ENCODE measurements around the gene CLDN16.

CLDN16 gene, protein sequence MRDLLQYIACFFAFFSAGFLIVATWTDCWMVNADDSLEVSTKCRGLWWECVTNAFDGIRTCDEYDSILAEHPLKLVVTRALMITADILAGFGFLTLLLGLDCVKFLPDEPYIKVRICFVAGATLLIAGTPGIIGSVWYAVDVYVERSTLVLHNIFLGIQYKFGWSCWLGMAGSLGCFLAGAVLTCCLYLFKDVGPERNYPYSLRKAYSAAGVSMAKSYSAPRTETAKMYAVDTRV

DNA sequence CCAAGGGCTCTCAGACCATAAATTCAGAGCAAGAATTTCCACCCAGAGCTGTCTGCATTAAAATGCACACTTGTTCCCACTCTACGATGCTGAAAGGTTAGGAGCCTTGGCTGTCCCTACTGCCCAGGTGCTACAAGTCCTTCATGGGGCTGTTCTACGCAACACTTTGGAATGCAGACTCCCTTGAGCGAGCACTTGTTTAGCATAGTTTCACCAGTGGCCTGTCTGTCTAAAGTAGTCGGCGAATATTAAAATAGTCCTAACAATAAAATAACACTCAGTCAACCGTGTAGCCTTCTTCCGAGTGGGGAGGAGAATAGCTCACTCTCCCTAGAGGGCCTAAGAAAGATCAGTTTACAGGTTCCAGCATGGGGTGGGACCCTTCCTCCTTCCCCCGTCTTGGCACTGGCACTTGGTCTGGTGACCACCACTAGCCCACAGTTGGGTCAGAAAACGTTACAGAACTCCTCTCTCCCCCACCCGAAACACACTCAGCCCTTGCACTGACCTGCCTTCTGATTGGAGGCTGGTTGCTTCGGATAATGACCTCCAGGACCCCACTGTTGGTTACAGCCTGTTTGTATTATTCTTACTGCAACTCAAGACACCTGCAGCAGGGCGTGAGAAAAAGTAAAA lies at the start of gene CLDN16:
TSS of gene CLDN16 (plus strand) at position 586 of the 636 bp plus-strand sequence. CDS start 167 bp downstream, outside the sequence.
- FAIRE-seq: peak; percentile 86
- DNase-seq (ENCODE audit: insufficient read length, low spot score): no peak
- TF ChIP-seq POLR2A (IDR thresholded peaks at IDR 0.05; ENCODE audit: low read depth, low read length): no peak

DNA sequence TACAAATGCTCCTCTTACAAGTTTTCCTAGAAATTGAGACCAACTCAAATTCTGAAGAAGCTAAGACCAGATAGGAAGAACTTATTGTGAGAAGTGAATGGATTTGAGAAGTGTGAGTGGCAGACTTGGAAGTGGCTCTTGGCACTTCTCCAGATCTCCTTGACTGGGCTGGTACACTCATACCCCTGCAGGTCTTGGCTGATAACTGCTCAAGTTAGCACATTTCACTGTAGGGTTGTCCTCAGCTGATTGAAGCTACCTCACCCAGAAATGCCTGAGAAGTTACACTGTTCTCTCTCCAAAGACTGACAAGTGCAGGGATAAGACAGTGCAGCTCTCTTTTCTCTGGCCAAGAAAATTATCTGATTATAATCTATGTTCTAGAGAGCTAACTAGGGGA lies 49.2 kb upstream of the CLDN16 start:
- DNase-seq (ENCODE audit: insufficient read length, low spot score) (no peak), FAIRE-seq (peak; percentile 64)
- TF ChIP-seq POLR2A (IDR thresholded peaks at IDR 0.05; ENCODE audit: low read depth, low read length): no peak

DNA sequence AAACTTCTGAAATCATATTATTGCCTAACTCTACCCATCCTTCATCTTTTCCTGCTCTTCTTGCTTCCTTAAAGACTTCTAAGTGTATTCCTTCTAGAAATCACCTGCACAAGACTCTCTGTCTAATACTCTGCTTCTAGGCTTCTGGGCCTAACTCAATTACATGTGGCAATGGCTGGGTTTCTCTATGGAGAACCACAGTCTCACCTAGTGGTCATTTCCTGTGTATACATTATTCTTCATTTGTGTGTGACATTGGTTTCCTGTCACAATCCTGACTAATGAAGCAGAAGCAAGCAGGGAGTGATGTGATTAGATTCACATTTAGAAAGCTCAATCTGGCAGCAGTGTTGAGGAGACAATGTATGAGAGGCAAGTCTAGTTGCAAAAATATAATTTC lies 48.8 kb upstream of the CLDN16 start:
- no peak for DNase-seq (ENCODE audit: insufficient read length, low spot score)
- TF ChIP-seq POLR2A (IDR thresholded peaks at IDR 0.05; ENCODE audit: low read depth, low read length): no peak
- peak; percentile 81 for FAIRE-seq

DNA sequence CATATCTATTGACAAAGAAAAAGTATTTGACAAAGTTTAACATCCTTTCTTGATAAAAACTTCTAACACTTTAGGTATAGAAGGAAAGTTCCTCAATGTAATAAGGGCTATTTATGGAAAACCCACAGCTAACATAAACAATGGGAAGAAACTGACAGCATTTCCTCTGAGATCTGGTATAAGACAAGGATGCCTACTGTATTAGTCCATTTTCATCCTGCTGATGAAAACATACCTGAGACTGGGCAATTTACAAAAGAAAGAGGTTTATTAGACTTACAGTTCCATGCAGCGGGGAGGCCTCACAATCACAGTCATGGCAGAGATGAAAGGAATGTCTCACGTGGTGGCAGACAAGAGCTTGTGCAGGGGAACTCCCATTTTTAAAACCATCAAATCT lies 47.9 kb upstream of the CLDN16 start:
- no peak for TF ChIP-seq POLR2A (IDR thresholded peaks at IDR 0.05; ENCODE audit: low read depth, low read length)
- DNase-seq (ENCODE audit: insufficient read length, low spot score) (no peak), FAIRE-seq (no peak)

DNA sequence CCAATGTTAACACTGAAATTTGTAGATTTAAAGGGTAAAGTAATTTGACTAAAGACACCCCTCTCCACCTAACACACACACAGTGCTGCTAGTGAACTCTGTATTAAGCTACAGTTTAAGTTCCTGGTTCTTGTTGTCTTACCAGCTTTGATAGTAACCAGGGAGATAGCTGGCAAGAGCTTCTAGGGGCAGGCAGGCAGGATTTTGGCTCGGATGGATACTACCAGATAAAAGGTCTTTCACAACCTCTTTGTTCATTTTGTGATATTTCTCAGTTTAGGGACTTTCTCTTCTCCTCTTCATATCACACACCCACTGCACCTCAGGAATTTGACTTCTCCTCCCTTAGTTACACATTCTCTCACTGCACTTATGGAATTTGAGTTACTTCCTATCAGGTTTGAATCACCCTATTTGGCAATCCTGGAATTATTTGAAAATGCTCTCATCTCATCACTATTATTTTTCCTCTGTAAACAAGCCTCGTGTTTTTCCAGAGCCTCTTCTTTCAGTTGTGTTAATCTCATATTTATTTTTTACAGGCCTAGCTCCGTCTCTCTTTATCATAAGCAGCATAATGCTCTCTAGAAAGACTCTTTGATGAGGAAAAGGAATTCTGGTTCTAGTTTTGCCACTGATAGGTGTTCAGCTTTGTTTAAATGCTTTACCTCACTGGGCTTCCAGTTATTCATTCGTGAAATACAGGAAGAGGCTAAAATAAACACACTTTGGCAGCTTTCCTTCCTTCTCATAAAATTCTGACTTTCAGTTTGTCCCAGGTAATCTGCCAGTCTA lies 42.7 kb upstream of the CLDN16 start:
- FAIRE-seq (peak; percentile 99), DNase-seq (ENCODE audit: insufficient read length, low spot score) (no peak)
- no peak for TF ChIP-seq POLR2A (IDR thresholded peaks at IDR 0.05; ENCODE audit: low read depth, low read length)

DNA sequence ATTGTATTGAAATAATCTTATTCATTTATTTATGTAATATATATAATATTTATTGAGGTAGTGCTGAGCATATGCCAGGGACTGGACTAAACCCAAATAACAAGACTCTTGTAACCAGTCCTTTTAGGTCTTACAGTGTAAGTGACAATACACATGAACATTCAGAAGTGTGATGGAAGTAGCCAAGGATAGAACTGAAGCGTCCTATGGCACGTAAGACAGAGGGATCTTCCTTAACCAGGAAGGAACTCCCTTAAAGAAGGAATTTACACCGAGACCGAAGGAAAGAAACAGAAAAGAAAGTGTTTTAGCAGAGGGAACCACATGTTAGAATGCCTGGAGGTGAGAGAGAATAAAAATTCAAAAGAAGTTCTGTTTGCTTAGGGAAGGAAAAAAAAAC lies 42.1 kb upstream of the CLDN16 start:
- no peak for TF ChIP-seq POLR2A (IDR thresholded peaks at IDR 0.05; ENCODE audit: low read depth, low read length)
- DNase-seq (ENCODE audit: insufficient read length, low spot score) (no peak), FAIRE-seq (no peak)

DNA sequence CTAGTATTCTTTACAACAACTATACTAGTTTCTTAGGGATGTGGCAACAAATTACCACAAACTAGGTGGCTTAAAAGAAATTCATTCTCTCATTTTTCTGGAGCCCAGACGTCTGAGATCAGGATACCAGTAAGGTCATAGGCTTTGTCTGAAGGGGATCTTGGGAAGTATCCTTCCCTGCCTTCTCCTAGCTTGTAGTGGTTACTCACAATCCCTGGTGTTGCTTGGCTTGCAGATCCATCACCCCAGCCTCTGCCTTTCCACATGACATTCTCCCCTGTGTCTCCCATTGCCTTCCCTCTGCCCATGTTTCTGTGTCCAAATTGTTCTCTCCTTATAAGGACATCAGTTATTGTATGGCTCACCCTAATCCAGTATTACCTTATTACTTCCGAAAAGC lies 41.4 kb upstream of the CLDN16 start:
- peak; percentile 94 for FAIRE-seq
- no peak for DNase-seq (ENCODE audit: insufficient read length, low spot score)
- TF ChIP-seq POLR2A (IDR thresholded peaks at IDR 0.05; ENCODE audit: low read depth, low read length): no peak

DNA sequence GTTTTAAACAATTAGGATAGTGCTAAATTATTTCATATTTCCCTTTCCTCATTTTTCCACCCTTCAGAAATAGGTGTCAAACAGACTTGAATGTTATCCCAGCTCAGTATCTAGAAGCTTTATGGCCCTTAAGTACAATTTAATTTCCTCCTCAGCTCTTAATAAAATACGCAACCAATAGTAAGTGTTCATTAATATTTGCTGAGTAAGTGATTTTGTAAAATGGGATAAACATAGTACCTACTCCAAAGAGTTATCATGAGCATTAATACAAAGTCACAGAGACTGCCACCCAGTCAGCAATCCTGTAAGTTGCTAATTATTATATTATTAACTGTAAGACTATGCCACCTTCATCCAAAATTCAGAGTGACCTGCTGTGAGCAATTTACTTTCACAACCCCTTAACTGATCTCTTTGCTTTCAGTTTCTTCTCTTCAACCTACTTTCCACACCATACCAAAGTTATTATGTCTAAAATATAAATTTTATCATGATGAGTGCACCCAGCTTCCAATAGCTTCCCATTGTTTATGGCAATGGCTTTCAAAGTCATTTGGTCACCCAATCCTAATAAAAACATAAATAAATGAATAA lies 35.0 kb upstream of the CLDN16 start:
- TF ChIP-seq POLR2A (IDR thresholded peaks at IDR 0.05; ENCODE audit: low read depth, low read length): no peak
- DNase-seq (ENCODE audit: insufficient read length, low spot score): no peak
- peak; percentile 33 for FAIRE-seq

DNA sequence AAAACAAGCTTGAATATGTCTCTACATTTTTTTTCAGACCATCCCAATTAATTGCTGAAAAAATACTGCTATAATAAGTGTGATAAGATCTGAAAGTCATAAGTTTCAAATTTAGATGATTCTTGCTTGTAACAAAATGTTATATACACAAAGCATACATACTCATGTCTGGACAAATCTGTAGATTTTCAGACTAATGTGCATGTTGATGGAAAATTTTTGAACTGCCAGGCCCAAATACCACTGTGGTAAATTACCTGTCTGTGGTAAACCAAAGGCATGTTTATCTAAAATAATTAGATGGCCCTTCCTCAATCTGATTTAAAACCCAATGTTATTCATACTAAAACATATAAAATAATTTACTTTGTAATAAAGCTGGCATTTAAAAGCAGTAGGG lies 31.7 kb upstream of the CLDN16 start:
- DNase-seq (ENCODE audit: insufficient read length, low spot score) (no peak), FAIRE-seq (peak; percentile 75)
- TF ChIP-seq POLR2A (IDR thresholded peaks at IDR 0.05; ENCODE audit: low read depth, low read length): no peak

DNA sequence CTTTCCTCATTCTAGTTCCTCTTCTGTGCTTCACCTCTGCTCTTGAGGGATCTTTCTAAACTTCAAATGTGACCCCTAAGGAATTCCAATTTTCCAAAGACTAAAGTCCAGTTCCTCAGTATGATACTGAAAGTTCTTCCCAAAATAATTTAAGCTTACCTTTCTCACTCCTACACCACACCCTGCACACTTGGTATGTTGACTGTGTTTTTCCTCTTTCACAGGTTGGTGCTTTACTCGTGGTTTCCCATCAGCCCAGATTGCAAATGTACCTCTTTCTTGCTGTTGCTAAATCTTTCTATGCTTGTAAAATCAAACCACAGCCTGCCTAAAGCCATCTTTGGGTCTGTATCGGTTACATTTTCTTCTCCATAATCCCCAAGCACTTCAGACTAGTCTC lies 30.5 kb upstream of the CLDN16 start:
- no peak for TF ChIP-seq POLR2A (IDR thresholded peaks at IDR 0.05; ENCODE audit: low read depth, low read length)
- peak; percentile 78 for FAIRE-seq
- no peak for DNase-seq (ENCODE audit: insufficient read length, low spot score)

DNA sequence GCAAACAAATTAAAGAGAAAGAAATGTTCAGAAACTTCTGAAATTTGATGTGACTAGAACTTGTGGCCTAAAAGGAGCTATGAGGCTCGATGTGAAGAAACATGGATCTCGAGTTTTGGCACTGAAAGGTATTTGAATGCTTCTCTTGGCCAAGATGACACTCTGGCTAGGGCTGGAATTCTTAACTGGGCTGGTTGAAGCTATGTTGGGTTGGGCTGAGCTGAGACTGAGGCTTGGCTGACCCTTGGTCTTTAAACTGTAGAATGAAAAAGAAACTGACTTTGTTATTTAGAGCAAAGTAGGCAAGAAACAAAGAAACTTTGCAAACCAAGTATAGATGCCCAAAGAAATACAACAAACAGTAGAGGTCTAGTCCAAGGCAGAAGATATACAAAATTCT lies 28.1 kb upstream of the CLDN16 start:
- no peak for TF ChIP-seq POLR2A (IDR thresholded peaks at IDR 0.05; ENCODE audit: low read depth, low read length)
- no peak for DNase-seq (ENCODE audit: insufficient read length, low spot score)
- FAIRE-seq: no peak

DNA sequence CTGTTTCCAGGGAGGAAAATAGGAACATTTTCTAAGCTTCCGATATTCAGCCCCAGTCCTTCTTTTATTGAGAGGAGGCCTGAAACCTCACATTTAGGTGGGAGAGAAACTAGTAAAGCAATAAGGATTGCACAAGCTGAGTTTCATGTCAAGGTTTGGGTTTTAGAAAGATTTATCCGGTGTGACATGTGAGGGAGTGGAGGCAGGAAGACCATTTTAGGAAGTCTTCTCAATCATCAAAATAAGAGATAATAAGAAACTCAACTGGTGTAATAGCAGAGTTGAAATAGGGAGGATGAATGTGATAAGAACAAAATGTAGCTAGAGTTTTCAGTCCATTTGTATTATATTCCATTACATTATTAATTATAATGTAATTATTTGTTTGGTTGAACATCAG lies 27.7 kb upstream of the CLDN16 start:
- DNase-seq (ENCODE audit: insufficient read length, low spot score) (no peak), FAIRE-seq (peak; percentile 36)
- TF ChIP-seq POLR2A (IDR thresholded peaks at IDR 0.05; ENCODE audit: low read depth, low read length): no peak

DNA sequence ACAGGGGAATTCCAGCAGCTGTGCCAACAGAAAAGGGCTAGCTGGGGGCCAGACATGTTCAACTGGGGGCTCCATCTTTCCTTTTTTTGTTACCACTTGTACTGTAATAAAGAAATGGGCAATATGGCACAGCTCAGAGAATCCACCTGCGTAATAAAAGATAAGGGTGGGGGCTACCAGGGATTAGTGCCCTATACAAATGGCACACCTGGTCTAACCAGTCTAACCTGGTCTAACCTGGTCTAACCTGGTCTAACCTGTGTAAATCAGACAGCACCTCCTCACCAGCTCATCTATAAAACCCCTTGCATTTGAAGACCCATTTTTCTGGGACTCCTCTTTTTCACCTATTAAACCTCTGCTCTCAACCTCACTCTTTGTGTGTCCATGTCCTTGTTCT lies 26.2 kb upstream of the CLDN16 start:
- TF ChIP-seq POLR2A (IDR thresholded peaks at IDR 0.05; ENCODE audit: low read depth, low read length): no peak
- DNase-seq (ENCODE audit: insufficient read length, low spot score): no peak
- FAIRE-seq: no peak

DNA sequence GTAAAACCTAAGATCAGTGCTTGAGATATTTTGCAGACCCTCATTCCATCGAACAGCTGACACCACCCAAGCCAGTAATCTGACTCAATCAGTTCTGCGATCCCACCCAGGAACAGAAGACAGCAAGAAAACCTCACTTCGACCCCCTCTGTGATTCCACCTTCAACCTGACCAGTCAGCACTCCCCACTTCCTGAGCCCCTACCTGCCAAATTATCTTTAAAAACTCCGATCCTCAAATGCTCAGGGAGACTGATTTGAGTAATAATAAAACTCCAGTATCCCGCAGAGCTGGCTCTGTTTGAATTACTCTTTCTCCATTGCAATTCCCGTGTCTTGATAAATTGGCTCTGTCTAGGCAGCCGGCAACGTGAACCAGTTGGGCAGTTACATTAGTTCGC lies 25.7 kb upstream of the CLDN16 start:
- DNase-seq (ENCODE audit: insufficient read length, low spot score) (no peak), FAIRE-seq (no peak)
- no peak for TF ChIP-seq POLR2A (IDR thresholded peaks at IDR 0.05; ENCODE audit: low read depth, low read length)

Data from H54 (cell line).